ENCODE results near the gene SDC1. TPM values are rescaled to one million over a fixed set of nuclear protein-coding genes. Genes with fewer than 3 reads are reported as not detected.

SDC1 gene
- total and polyA plus RNA-seq, 2 of the 8 experiments (the other 6 are each of a cell fraction or from before 2014, with no cell fraction given) = 45.3 to 73.3 TPM

- no peak for TF ChIP-seq SAP30 (IDR thresholded peaks at IDR 0.05; ENCODE audit: insufficient read depth, insufficient replicate concordance, low read length)
- no peak for TF ChIP-seq KDM5A (IDR thresholded peaks at IDR 0.05; ENCODE audit: low read length)
- TF ChIP-seq RNF2 (IDR thresholded peaks at IDR 0.05; ENCODE audit: borderline replicate concordance, low read depth, low read length, missing control alignments, poor library complexity, severe bottlenecking) = no peak
- TF ChIP-seq SIRT6 (IDR thresholded peaks at IDR 0.05; ENCODE audit: low read length) = no peak
Observed at GRCh38 chr2:20226152-20226545, 1.2 kb upstream of the SDC1 start (continued).
